HCT116 (cell line): Measurements from ENCODE around the gene PTCD1. TPM values are rescaled to one million over a fixed set of nuclear protein-coding genes. Genes with fewer than 3 reads are reported as not detected.

ENCODE experiments used
- ATAC-seq: fragments of 200-7000 bp; cut with Tn5 transposase; 2 replicates; pipeline ENCODE4 v1.9.1; 2020; ENCODE audit warnings: mild to moderate bottlenecking, moderate library complexity
- BruUV-seq: library from RNA; stranded (reverse); fragments of 400-500 nt; replicated peaks from 2 replicates; lab custom pipeline; 2021; lab: Mats Ljungman, UMichigan
- CTCF ChIA-PET: fragments of 300-600 bp; sonication (Branson Sonifier 250); formaldehyde crosslinking; loops from one replicate; lab custom pipeline; 2021; ENCODE audit warnings: antibody characterized with exemption; lab: Charles Lee
- POLR2A ChIA-PET: fragments of 300-600, 350-600 bp; sonication (Branson Sonifier 250); formaldehyde crosslinking; loops from one replicate; lab custom pipeline; 2021; ENCODE audit warnings: antibody characterized with exemption; lab: Charles Lee
- RAD21 ChIA-PET, 2 experiments: fragments of 300-600 bp; sonication (Branson Sonifier 250); formaldehyde crosslinking; loops; one replicate each; lab custom pipeline; 2023; ENCODE audit warnings: low total read pairs in 2 of 2; ENCODE audit not compliant: uncharacterized antibody in 2 of 2, unreplicated experiment in 2 of 2, low non-redundant PET in 1 of 2; lab: Charles Lee
- DNase-seq: peaks from one replicate; pipeline ENCODE4 v3.0.0-alpha.2; 2010; ENCODE audit warnings: low read depth, low spot score
- H2AFZ ChIP-seq: fragments of 200-600 bp; shearing (Covaris generic), sonication (generic); 2 replicates; pipeline ENCODE4 v1.6.1; 2017; ENCODE audit warnings: low read depth, mixed run types, mixed read lengths, antibody characterized with exemption, low read length; ENCODE audit not compliant: poor library complexity, severe bottlenecking
- H3K27ac ChIP-seq: 2 replicates; pipeline ENCODE4 v1.5.1; 2012; ENCODE audit warnings: low read depth, low read length
- H3K27me3 ChIP-seq: fragments of 200-600 bp; sonication (generic); 2 replicates; pipeline ENCODE4 v1.6.1; 2016; ENCODE audit warnings: mixed run types, low read length, mixed read lengths; ENCODE audit not compliant: insufficient read depth
- H3K36me3 ChIP-seq, 2 experiments: fragments of 200-500 bp in 1 of 2; fragments of 200-600 bp in 1 of 2; sonication (Bioruptor generic) in 1 of 2; sonication (generic) in 1 of 2; 2 replicates each; pipeline versions ENCODE4 v1.5.1 to v1.6.1; 2014 to 2016; ENCODE audit warnings: low read length in 2 of 2, inconsistent platforms in 1 of 2, mixed read lengths in 1 of 2, mixed run types in 1 of 2; ENCODE audit not compliant: insufficient read depth in 2 of 2, control insufficient read depth in 1 of 2
- H3K4me1 ChIP-seq, 2 experiments: fragments of 200-600 bp in 1 of 2; sonication (generic) in 1 of 2; 2 replicates each; pipeline versions ENCODE4 v1.5.1 to v1.6.1; 2012 to 2017; ENCODE audit warnings: low read length in 2 of 2, inconsistent platforms in 1 of 2, mild to moderate bottlenecking in 1 of 2, mixed read lengths in 1 of 2, mixed run types in 1 of 2, moderate library complexity in 1 of 2; ENCODE audit not compliant: insufficient read depth in 2 of 2, control insufficient read depth in 1 of 2
- H3K4me2 ChIP-seq: fragments of 200-600 bp; sonication (generic); 2 replicates; pipeline ENCODE4 v1.6.1; 2017; ENCODE audit warnings: mixed run types, low read length, mixed read lengths
- H3K4me3 ChIP-seq, 2 experiments: fragments of 200-600 bp in 1 of 2; sonication (generic) in 1 of 2; replicated peaks in 1 of 2; 2 replicates each; pipeline ENCODE4 v1.5.1; 2011 to 2016; ENCODE audit warnings: low read length in 2 of 2, control low read depth in 1 of 2, low read depth in 1 of 2, mild to moderate bottlenecking in 1 of 2, mixed read lengths in 1 of 2, mixed run types in 1 of 2
- H3K79me2 ChIP-seq: fragments of 200-600 bp; sonication (generic); 2 replicates; pipeline ENCODE4 v1.6.1; 2017; ENCODE audit warnings: mild to moderate bottlenecking, mixed run types, low read length, moderate library complexity, mixed read lengths; ENCODE audit not compliant: insufficient read depth
- H3K9ac ChIP-seq: fragments of 200-600 bp; sonication (generic); 2 replicates; pipeline ENCODE4 v1.6.1; 2016; ENCODE audit warnings: low read length, mixed read lengths
- H3K9me2 ChIP-seq: fragments of 200-600 bp; sonication (generic), shearing (Covaris generic); 2 replicates; pipeline ENCODE4 v1.6.1; 2017; ENCODE audit warnings: mixed run types, mild to moderate bottlenecking, moderate library complexity; ENCODE audit not compliant: insufficient read depth
- H3K9me3 ChIP-seq, 2 experiments: fragments of 200-500 bp in 1 of 2; fragments of 200-600 bp in 1 of 2; sonication (Bioruptor generic) in 1 of 2; sonication (generic) in 1 of 2; 2 replicates each; pipeline ENCODE4 v1.6.1; 2014 to 2017; ENCODE audit warnings: low read length in 2 of 2, mixed read lengths in 2 of 2, inconsistent platforms in 1 of 2, low read depth in 1 of 2, mild to moderate bottlenecking in 1 of 2, mixed run types in 1 of 2, moderate library complexity in 1 of 2; ENCODE audit not compliant: control insufficient read depth in 1 of 2, insufficient read depth in 1 of 2
- H4K20me1 ChIP-seq: fragments of 200-600 bp; sonication (generic), shearing (Covaris generic); 2 replicates; pipeline ENCODE4 v1.6.1; 2017; ENCODE audit warnings: mixed run types, mild to moderate bottlenecking, moderate library complexity; ENCODE audit not compliant: insufficient read depth
- EGR1 ChIP-seq: IDR thresholded peaks from 2 replicates; pipeline ENCODE4 v1.6.1; 2012; ENCODE audit warnings: low read depth
- EZH2 ChIP-seq: fragments of 200-600 bp; sonication (generic); IDR thresholded peaks from 2 replicates; pipeline ENCODE4 v1.6.1; 2017; ENCODE audit warnings: antibody characterized with exemption, mixed run types
- JUND ChIP-seq: IDR thresholded peaks from 2 replicates; pipeline ENCODE4 v1.6.1; 2012
- POLR2AphosphoS5 ChIP-seq: IDR thresholded peaks from 2 replicates; pipeline ENCODE4 v1.6.1; 2011; ENCODE audit warnings: mild to moderate bottlenecking, low read depth, low read length, moderate library complexity
- REST ChIP-seq: IDR thresholded peaks from 2 replicates; pipeline ENCODE4 v1.6.1; 2012; ENCODE audit warnings: low read depth
- intact Hi-C: fragments of 100-400 bp; cut with micrococcal nuclease; formaldehyde crosslinking; loops from 2 replicates; pipeline ENCODE4 v1.10.0; 2022
- total RNA-seq: library from RNA; stranded (reverse); gene quantifications from one replicate; pipeline ENCODE4 v1.2.1, GENCODE V29; 2021; ENCODE audit not compliant: unreplicated experiment

Gene PTCD1
- total RNA-seq, 1 experiment from 2014 or later: 9.2 TPM

- TF ChIP-seq REST: no peak
Measured at GRCh38 chr7:99393355-99394187, 45.0 kb downstream of the PTCD1 start (continued).

- Histone ChIP-seq H3K9me2 (no peaks in the 10 kb centered on the region), H3K4me1 (peaks cover 0 to 16% of the 10 kb centered on the region in 2 experiments; a peak in 1 of 4 replicates), H3K4me3 (peak overlapping the region in 1 of 2 experiments; percentile 33; a peak in 2 of 4 replicates), H3K4me2 (peak overlapping the region; percentile 58), H4K20me1 (no peaks in the 10 kb centered on the region), H3K36me3 (peaks cover 21 to 38% of the 10 kb centered on the region in 2 experiments), H3K27me3 (no peaks in the 10 kb centered on the region), H2AFZ (no peak overlapping the region), H3K9ac (peak overlapping the region; percentile 31; the same call in 1 of the 2 replicates), H3K79me2 (peaks cover 6% of the 10 kb centered on the region; the same call in 1 of the 2 replicates), H3K9me3 (no peaks in the 10 kb centered on the region), H3K27ac (peak overlapping the region; percentile 3; the same call in 1 of the 2 replicates)
- intact Hi-C loops: no loop called here
- ATAC-seq (peak; percentile 78), DNase-seq (no peak)
- no TSS peak for BruUV-seq
- CTCF ChIA-PET: no interaction called here
- TF ChIP-seq EGR1 (no peak), POLR2AphosphoS5 (0 out of 2 replicates have a peak, but pooled peaks have one; percentile 12), JUND (0 out of 2 replicates have a peak, but pooled peaks have one; percentile 15), EZH2 (no peak)
- POLR2A ChIA-PET: interaction anchor here (1.4 kb wide), 1 partner anchor 16 kb away, joined by 5 read pairs; the partner anchor contains the start of genes BUD31 and PDAP1
- RAD21 ChIA-PET: no interaction called here
Measured at GRCh38 chr7:99392659-99393354, 45.8 kb downstream of the PTCD1 start.
